Activated CD4-positive, alpha-beta T cell treated with anti-CD3 and anti-CD28 coated beads for 48 hours (primary cell): ENCODE measurements around the gene ZCWPW1.

Source experiments
- DNase-seq: peaks from one replicate; pipeline ENCODE4 v3.0.0-alpha.2; 2020

ZCWPW1 gene, protein sequence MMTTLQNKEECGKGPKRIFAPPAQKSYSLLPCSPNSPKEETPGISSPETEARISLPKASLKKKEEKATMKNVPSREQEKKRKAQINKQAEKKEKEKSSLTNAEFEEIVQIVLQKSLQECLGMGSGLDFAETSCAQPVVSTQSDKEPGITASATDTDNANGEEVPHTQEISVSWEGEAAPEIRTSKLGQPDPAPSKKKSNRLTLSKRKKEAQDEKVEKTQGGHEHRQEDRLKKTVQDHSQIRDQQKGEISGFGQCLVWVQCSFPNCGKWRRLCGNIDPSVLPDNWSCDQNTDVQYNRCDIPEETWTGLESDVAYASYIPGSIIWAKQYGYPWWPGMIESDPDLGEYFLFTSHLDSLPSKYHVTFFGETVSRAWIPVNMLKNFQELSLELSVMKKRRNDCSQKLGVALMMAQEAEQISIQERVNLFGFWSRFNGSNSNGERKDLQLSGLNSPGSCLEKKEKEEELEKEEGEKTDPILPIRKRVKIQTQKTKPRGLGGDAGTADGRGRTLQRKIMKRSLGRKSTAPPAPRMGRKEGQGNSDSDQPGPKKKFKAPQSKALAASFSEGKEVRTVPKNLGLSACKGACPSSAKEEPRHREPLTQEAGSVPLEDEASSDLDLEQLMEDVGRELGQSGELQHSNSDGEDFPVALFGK

DNA sequence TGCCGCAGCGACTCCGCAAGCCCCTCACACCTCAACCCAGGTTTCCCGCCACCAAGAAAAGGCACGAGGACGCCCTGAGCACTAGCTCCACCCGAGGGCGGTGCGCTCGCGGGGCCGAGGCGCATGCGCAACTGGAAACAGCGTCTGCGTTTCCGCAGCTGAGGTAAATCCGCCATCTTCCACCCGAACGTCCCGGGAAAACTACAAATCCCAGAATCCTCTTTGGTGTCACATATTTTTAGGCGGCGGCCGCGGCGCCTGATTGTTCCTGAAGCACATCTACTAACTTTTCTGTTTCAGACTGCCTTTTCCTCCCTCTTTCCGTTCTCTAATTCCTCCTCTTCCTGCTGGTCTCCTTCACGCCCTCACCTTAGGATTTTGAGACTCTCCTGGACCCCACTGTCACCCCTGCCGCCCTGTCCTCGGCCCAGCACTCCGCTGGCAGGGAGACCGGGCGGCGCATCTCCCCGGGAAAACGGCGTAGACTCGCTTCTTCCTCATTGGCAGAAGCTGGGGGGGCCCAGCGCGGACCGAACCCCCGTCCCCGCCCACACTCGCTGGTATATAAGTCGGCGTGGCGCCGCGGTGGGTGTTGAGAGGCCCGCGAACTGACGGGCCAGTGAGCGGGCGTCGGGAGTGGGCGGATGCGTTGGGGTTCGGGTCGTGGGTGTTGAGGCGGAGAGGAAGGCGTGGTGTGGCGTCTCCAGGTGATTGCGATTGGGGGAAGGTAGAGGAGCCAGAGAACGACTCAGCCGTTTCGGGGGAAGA lies at the start of gene ZCWPW1:
Gene ZCWPW1 (minus strand): TSS at position 505 of the 768 bp plus-strand sequence. CDS start 8,054 bp downstream, outside the sequence.
- DNase-seq = peak; percentile 98

DNA sequence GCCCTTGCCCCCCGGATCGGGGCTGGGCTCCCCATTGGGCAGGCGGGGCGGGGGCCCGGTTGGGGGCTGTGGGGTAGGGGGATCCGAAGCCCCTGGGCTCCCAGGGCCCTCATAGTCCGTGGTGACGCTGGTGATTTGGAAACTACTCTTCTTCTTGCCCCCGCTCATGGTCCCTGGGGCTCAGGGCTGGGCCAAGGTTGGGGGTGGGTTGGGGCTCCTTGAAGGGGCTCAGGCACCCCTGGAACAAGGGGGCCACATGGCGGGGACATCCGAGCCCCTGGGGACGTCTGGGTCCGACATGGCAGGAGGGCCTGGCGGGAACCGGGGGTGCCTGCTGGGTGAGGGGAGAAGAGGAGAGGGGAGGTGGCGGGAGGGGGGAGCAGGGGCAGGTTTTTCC lies 49.4 kb upstream of the ZCWPW1 start:
- no peak for DNase-seq

DNA sequence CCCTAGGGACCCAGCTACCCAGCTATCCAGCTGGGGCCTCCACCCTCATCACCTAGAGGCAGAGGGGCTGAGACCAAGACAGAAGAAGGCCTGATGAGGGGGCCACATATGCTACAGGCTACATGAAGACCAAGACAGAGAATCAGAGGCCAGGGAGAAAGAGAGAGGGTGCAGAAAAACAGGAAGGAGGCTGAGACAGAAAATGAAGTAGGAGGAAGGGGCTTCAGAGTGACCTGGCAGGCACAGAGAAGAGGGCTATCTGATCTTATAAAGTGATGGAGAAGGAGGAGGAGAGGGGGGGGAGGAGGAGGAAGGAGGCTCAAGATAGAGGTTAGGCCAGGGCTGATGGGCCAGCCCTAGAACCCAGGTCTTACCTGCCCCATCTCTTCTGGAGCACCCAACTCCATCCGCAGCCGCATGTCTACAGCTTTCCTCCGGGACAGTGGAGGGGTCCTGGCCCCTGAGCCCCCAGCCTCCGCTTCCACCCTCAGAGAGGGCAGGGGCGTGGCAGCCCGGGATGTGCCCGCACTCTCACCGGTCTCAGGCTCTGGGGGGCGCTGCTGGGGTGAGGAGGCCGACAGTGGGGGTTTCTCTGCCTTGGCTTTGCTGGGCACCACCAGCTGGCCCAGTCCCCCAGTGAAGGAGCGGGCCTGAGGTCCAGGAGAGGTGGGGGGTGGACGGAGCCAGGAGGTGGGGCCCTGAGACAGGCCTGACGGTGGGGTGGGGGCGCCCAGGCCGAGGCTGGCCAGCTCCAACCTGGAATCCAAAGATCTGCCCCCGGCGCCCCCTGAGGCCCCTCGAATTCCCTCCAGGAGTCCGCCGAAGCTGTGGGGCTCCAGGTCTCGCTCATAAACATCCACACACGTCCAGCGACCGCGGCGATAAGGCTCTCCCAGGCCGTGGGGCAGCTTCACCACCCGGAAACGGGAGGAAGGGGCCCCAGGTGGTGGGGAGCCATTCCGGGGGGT lies 48.7 kb upstream of the ZCWPW1 start:
- DNase-seq = peak; percentile 70

DNA sequence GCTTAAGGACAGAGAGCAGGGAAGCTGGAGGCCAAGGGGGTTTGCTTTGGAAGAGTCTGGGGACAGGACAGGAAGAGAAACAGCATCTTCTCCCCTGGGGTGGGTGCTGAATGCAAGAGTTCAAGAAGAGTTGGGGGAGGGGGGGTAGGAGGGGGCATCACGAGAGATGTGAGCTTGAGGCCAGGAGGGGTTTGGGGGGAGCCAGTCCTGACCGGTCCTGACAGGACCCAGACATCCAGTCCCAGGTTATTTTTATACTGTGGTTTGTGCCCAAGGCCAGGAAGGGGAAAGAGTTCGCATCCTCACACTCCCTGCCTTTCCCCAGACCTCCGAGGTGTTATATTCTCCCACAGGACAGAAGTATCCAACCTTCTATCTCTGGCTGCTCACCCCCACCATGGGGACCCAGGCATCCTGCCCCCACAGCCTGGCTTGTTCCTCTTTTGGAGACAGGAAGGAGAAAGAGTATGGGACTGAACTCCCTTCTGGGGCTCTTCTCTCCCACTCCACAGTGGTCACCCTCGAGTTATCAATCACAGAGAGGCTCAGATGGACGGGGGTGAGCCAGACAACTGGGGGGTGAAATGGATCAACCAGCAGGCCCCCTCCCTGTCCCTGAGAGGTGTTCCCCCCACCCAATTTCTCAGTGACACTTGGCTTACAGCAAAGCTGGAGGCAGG lies 47.7 kb upstream of the ZCWPW1 start:
- DNase-seq = no peak

DNA sequence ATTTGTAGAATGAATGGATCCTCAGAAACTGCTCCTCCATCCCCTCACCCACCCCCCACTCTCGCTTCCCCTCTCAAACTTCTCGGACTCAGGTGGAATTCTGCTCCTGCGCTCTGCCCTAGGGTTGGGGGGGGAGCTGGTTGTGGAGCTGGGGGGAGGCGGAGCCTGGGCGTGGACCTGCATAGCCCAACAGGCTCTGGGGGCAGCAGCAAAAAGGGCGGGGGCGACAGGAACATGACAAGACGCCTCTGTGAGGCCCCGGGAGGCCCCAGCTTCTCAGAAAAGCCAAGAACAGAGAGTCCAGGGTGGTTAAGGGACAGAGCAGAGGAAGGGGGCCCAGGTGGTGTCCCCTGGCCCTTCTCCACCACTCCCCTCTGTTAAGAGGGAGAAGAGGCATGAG lies 47.0 kb upstream of the ZCWPW1 start:
- DNase-seq = no peak

DNA sequence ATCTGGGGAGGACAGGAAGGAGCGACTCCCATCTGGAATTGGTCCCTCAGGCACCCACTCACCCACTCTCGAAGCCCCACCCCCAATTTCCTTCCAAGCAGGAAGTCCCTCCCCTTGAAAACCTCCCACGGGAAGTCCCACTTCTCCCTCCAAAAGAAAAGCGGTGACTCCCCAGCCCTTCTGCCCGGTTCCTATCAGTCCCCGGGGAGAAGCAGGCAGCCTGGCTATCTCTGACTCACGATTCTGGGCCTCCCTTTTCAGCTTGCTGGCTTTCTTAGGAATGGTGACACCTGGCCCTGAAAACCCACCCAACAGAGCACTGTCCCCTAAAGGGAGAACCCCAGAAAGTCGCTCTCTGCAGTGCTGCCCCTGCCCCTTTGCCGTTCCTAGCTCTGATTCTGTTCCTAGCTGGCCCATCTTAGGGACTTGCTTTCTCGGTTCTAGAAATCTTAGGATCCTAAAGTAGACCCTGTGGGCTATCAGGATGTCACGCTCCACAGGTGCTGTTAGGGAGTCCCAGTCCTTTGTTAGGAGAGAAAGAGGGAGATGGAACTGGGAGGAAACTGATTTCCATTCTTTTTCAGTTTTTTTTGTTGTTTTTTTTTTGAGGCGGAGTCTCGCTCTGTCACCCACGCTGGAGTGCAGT lies 44.5 kb upstream of the ZCWPW1 start:
- DNase-seq = no peak

DNA sequence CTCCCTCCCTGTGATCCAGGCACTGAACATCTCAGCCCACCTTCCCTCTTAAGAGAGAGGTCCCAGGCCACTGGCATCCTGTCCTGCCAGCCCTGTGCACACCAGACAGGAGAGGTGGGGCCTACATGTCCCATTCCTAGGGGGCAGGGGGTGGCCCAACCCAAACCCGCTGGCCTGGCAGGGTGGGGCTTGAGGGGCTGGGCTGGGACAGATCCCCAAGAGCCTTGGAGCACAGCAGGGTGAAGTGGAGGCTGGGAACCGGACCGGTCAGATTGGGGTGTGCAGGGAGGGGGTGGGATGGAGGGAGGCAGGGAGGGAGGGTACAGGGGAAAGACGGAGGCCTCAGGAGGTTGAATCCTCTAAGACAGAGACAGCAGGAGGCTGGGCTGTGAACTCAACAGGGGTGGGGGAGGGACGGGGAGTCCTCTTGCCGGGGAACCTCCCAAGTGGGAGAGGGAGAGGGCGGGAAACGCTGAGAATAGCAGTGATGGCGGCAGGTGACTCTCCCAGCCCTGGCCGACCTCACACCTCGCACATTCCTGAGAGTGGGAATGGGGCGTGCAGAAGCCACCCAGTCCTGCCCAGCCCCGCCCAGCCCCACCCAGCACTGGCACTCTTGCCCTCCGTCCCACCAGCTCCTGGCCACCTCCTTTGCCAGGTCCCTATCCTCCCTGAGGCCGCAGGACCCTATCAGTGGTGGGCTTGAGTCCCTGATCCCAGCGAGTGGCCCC lies 43.8 kb upstream of the ZCWPW1 start:
- no peak for DNase-seq

DNA sequence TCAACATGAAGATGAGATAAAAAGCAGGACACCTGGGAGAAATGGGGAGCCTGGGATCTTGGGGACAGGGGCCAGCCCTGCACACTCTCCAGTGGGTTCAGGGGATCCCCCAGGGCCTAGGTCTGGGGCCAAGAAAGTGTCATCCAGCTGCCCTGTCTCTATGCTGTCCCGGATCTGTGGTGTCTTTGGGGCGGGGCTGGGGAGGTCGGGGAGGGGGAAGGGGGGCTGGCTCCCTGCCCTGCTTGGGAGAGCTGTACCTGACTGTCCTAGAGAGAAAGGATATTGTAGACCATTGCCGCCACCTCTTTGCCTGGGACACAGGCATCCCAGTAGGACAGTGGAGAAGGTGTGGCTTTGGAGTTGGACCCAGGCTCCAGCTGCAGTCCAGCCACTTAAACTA lies 42.5 kb upstream of the ZCWPW1 start:
- DNase-seq = no peak

DNA sequence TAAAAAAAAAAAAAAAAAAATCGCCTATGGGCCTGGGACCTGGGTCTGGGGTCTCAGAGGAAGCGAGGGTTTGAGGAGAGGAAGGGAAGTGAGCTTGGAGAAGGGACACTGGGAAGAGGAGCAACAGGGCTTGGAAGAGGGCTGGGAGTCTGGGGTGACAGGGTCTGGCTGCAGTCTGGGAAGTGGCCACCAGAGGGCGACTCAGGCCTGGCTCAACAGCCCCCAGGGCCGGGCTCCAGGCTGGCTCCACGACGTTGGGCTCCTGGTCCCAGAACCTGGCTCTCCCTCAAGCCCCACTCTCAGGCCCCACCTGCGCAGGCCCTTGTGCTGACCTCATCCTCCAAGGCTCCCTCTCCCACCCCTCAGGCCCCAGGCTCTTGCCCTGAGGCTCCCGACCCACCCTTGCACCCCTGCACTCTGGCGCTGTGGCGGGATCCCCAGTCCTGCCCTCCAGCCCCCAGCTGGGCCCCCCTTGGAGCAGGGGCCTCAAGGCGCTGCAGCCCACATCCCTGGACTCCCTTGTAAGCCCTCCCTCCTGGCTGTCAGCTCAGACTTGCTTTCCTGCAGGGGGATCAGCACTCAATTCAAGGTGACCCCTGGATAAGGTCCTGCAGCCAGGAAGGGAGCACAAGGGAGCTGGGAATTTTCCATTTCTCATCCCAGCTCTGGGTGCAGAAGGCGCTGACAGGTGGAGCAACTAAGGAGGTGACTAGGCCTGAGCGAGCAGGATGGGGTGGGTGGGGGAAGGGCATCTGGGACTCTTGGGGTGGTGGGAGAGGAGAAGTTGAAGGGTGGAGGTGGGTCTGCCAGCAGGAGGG lies 40.9 kb upstream of the ZCWPW1 start:
- DNase-seq = peak; percentile 87

DNA sequence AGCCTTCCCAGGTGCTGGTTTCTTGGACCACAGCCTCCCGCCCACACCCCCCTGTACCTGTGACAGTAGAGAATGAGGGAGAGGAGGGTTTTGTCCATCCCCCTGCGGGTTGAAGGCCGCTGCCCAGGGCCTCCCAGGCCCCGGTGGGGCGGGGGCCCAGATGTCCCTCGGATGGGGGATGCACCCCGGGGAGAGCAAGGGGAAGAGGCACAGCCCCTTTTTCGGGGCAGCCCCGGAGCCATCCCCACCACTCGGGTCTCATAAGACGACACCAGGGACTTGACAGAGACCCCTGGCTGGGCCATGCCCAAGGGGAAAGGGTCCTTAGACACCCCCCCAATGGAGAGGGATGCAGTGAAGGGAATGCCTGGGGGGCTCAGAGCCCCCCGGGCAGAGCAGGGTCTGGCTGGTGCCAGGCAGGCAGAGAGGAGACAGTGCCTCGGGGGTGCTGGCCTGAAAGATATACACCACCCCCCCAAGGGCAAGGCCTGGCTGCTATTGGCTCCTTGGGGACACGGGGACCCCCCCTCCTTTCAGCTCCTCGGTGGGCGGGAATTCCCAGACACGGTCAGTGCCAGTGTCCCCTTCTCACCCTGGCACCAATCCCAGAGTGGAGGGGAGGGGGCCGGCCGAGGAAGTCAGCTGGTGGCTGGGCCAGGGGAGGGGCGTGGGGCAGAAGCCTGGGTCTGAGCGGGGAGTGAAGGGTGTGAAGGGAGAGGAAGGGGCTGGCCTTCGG lies 39.3 kb upstream of the ZCWPW1 start:
- DNase-seq = no peak

DNA sequence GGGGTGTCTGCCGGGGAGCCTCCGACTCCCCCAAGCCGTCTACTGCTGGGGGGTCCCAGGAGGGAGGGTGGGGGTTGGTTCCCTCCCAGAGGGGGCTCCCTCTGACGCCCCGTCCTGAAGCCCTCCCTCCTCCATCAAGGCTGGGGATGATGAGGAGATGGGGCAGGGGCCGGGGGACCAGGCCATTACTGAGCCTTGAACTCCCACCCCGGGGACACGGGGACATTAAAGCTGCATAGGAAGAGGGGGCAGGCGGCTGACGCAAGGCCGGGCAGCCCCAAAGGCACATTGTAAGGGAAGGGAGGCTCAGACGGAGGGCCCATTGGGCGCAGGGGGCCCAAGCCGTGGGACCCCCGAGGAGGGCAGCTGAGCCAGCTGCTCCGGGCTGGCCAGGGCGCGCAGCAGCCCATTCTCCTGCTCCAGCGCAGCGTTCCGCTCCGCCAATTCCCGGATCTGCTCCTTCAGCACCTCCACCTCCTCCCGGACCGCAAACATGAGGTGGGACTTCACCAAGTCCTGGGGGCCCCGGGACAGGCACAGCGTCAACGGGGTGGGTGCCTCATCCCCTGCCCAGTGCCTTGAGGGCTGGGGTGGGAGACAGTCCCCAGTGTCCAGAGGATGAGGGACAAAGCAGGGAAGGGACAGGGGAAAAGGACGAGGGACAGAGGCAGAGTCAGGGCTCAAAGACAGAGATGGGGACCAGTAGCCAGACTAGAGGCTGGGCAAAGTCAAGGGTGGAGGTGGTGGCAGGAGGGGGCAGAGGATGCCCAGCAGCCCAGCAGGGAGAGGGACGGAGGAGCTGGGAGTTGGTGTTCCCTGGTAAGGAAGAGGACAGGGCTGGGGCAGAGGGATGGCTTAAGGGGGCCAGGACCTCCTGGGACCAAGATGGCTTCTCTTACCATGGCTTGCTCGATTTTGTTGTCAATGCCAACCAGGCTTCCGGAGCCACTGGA lies 38.4 kb upstream of the ZCWPW1 start:
- DNase-seq = no peak

DNA sequence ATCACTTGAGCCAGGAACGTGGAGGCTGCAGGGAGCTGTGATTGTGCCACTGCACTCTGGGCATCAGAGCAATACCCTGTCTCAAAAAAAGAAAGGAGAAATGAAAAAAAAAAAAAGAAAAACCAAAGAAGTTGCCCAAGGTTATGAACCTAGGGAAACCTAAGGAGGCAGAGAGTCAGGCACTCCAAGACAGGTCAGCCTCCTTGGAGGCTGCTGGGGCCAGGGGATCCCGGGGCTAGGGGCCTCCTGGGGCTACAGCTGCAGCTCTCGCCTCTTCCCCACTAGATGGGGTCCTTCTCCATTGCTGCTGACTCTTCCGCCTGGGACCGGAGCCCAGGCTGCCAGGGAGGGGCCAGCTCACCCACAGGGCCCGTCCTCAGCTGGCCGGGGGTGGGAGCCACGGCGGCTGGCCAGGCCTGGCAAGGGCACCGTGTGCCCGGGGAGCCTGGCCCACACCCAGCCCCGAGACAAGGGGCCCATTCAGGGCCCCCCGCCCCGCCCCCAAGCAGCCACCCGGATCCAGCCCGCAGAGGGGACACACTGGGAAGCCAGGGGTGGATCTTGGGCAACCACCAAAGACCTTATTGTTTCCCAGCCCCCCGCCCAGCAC lies 37.3 kb upstream of the ZCWPW1 start:
- DNase-seq = no peak

DNA sequence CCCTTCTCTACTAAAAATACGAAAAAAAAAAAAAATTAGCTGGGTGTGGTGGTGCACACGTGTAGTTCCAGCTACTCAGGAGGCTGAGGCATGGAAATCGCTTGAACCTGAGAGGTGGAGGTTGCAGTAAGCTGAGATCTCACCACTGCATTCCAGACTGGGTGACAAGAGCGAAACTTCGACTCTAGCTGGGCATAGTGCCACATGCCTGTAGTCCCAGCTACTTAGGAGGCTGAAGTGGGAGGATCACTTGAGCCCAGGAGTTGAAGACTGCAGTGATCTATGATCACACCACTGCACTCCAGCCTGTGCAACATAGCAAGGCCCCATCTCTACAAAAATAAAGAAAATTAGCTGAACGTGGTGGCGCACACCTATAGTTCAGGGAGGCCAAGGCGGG lies 36.8 kb upstream of the ZCWPW1 start:
- DNase-seq = no peak

DNA sequence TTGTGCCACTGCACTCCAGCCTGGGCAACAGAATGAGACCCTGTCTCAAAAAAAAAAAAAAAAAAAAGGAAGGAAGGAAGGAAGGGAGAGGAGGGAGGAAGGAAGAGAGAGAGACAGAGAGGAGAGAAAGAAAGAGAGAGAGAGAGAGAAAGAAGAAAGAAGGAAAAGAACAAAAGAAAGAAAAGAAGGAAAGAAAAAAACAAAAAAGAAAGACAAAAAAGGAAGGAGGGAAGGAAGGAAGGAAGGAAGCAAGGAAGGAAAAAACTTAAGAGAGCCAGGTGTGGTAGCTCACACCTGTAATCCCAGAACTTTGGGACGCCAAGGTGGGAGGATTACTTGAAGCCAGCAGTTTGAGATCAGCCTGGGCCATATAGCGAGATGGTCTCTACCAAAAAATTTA lies 36.3 kb upstream of the ZCWPW1 start:
- no peak for DNase-seq

DNA sequence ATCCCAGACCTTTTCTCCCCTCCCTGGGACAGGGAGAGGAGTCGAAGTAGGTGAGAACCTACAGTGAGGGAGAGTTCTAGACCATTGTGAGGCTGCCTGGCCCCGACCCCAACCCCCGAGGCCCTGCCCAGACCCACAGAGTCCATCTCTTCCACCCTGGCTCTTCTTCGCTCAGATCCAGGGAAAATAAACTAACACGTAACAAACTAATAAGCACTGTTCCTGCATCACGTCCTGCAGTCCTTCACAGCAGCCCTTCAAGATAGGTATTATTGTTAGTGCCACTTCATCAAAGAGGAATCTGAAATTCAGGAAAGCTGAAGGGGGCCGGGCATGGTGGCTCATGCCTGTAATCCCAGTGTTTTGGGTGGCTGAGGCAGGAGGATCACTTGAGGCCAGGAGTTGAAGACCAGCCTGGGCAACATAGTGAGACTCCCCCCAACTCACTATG lies 35.7 kb upstream of the ZCWPW1 start, which contains the start of gene SPACDR:
Gene SPACDR (minus strand): TSS at position 51 of the 451 bp plus-strand sequence. CDS start 235 bp downstream, outside the sequence.
- no peak for DNase-seq

DNA sequence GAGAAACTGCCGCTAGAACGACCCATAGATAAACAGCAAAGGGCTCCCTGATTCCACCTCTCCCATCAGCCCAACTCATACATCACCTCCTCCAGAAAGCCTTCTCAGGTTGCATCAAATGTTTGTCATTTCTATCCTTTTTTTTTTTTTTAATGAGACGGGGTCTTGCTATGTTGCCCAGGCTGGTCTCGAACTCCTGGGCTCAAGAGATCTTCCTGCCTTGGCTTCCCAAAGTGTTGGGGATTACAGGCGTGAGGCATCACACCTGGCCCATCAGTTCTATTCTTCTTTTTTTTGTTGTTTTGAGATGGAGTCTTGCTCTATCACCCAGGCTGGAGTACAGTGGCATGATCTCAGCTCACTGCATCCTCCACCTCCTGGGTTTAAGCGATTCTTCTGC lies 28.5 kb upstream of the ZCWPW1 start:
- DNase-seq = no peak

DNA sequence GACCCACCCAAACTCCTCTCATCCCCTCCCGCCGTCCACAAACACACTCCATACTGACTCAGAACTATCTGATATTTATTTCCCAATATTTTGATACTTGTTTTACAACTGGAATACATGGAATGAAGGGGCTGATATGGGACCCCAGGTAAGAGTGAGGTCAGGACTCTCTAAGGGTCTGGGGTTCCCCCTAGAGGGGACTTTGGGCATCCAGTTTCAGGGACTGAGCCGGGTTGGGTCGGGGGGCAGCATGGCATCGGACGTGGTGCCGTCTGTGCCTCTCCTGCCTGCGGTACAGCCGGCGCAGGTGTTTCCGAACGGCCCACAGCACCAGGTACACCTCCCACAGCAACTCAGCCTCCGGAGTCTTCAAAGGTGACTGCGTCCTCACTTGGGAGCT lies 28.1 kb upstream of the ZCWPW1 start:
- DNase-seq = no peak
